GM10248 (cell line): ENCODE data around the gene SLC50A1.

ENCODE experiments used
- CTCF ChIA-PET: fragments of 300-600 bp; sonication (Branson Sonifier 250); formaldehyde crosslinking; extraction: SDS; loops from one replicate; lab custom pipeline; 2021; ENCODE audit warnings: antibody characterized with exemption; lab: Yijun Ruan, JAX
- POLR2A ChIA-PET: fragments of 350-650 bp; sonication (Branson Sonifier 250); formaldehyde crosslinking; extraction: SDS; loops from one replicate; lab custom pipeline; 2020; ENCODE audit warnings: antibody characterized with exemption; lab: Yijun Ruan, JAX
- DNase-seq: peaks from one replicate; pipeline ENCODE4 v3.0.0; 2012; ENCODE audit errors: extremely low spot score
- TF ChIP-seq, protein P1 (sequence below): IDR thresholded peaks from 2 replicates; pipeline ENCODE4 v1.5.1; 2012; ENCODE audit warnings: mild to moderate bottlenecking, low read depth; ENCODE audit errors: extremely low read depth, missing control alignments, control extremely low read depth

The SLC50A1 gene

DNA sequence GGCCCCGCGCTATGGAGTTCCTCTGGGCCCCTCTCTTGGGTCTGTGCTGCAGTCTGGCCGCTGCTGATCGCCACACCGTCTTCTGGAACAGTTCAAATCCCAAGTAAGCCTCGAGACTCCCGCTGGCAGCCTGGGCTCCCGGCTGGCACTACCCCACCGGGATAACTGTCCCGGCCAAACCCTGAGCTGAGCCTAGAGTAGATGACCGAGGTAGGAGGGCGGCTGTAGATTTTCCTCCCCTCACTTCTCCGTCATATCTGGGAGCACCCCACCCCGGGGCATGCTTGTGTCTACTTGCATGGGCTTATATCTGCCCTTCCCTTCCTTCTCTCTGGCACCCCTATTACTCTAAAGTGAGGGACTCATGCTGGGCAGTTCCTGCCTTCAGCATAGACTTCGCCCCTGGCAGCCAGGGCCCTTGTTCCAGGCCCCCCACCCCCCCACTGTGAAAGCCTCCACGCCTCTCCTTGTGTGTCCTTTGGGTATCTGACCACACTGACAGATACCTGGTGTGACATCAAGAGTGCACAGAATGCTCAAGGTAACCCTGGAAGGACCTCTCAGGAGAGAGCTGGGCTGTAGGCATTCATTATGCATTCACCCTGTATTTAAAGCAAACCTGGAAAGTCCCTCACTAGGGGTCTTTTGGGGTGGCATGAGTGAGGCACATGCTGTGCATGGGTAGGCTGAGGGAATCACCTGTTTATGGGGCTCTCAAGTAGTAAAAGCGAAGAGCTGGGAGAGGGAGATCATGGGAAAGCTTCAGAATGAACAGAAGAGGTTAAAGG, 7.5 kb upstream of the SLC50A1 start:
- CTCF ChIA-PET: interaction anchor here (1.2 to 4.4 kb wide), 4 partner anchors 12 to 45 kb away, joined by 3 to 26 read pairs (median 6); partner anchors contain the start of gene KRTCAP2

DNA sequence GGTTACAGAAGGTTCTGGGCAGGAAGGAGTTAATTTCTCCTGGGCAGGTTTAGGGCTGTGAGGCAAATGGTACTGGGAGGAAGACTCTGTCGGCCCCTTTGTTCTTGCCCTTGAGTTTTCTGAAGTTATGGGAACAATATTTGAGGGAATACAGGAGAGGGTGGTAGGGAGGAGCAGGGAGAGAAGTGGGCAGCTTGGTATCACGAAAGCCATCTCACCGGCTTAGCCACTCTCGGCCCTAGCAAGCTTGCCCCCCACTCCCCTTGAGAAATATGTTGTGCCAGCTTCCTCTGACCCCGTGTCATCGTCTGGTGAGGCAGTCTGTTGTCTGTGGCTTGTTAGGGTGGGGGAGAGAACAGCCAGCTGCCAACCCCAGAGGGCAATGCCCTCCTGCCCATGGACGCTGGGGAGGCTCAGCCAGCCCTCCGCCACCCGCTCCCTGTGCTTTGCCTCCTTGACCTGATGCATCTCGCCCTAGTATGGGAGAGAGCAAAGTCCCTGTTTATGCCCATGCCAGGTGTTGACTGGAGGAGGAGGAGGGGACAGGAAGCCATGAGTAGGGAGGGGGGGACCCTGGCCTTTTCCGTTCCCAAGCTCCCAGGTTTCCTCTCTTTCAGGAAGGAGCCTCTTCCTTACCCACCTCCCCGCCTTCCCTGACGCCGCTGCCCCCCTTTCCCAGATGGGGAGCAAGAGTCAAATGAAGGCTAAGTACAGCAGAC, 6.7 kb upstream of the SLC50A1 start:
- no peak for DNase-seq
- ChIA-PET CTCF (interaction anchor here (1.2 to 4.4 kb wide), 6 partner anchors 11 to 44 kb away, joined by 3 to 26 read pairs (median 8); partner anchors contain the start of gene KRTCAP2), POLR2A (no interaction called here)
- TF ChIP-seq, protein P1, sequence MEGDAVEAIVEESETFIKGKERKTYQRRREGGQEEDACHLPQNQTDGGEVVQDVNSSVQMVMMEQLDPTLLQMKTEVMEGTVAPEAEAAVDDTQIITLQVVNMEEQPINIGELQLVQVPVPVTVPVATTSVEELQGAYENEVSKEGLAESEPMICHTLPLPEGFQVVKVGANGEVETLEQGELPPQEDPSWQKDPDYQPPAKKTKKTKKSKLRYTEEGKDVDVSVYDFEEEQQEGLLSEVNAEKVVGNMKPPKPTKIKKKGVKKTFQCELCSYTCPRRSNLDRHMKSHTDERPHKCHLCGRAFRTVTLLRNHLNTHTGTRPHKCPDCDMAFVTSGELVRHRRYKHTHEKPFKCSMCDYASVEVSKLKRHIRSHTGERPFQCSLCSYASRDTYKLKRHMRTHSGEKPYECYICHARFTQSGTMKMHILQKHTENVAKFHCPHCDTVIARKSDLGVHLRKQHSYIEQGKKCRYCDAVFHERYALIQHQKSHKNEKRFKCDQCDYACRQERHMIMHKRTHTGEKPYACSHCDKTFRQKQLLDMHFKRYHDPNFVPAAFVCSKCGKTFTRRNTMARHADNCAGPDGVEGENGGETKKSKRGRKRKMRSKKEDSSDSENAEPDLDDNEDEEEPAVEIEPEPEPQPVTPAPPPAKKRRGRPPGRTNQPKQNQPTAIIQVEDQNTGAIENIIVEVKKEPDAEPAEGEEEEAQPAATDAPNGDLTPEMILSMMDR: no peak

More for the DNA sequence above, 7.5 kb upstream of the SLC50A1 start:
- no peak for DNase-seq
- TF ChIP-seq, protein P1: no peak
- POLR2A ChIA-PET: no interaction called here

DNA sequence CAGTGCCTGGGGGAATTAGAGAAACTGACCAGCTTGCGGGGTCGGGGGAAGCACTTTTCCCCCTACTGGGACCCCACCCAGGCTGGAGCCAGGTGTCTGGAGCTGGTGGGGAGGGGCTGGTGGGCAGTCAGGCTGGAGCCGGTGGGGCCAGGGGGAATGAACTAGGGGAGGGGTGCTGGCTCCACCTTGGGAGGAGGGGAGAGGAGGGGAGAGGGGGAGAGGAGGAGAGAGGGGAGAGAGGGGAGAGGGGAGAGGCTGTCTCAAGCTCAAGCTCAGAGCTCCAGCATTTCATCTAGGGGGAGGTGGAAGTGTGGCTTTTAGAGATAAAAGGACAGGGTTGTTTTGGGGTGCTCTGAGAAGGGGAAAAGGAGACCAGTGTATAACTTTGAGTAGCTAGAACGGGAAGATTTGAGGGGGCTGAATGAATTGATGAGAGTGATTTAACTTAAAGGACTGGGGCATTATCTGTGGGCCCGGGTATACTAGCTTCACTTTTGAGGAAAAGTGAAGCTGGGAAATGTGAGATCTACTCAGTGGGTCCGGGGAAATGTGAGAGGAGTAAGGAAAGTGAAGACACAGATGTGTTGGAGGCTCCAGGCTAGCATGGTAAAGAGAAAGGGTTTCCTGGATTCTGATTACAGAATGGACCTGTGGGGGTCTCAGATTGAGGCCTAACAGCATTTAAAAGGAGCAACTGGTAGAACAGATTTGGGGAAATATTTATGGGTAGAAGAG, 5.2 kb upstream of the SLC50A1 start:
- ChIA-PET POLR2A (interaction anchor here (0.6 kb wide), 1 partner anchor 12 kb away, joined by 5 read pairs; no protein-coding TSS in a partner anchor), CTCF (interaction anchor here (0.8 to 4.4 kb wide), 11 partner anchors 12 to 121 kb away, joined by 3 to 26 read pairs (median 6); partner anchors contain the start of gene KRTCAP2)
- TF ChIP-seq, protein P1: no peak
- DNase-seq: no peak

DNA sequence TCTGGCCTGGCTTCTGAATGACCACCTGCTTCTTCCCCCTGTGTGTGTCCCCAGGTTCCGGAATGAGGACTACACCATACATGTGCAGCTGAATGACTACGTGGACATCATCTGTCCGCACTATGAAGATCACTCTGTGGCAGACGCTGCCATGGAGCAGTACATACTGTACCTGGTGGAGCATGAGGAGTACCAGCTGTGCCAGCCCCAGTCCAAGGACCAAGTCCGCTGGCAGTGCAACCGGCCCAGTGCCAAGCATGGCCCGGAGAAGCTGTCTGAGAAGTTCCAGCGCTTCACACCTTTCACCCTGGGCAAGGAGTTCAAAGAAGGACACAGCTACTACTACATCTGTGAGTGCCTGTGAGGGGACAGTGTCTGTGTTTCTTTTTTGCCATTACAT, 4.4 kb upstream of the SLC50A1 start:
- CTCF ChIA-PET: interaction anchor here (0.9 to 4.4 kb wide), 7 partner anchors 36 to 79 kb away, joined by 3 to 26 read pairs (median 6); partner anchors contain the start of gene KRTCAP2
- no peak for DNase-seq
- TF ChIP-seq, protein P1: no peak
- POLR2A ChIA-PET: interaction anchor here (0.6 kb wide), 1 partner anchor 11 kb away, joined by 5 read pairs; no protein-coding TSS in a partner anchor

DNA sequence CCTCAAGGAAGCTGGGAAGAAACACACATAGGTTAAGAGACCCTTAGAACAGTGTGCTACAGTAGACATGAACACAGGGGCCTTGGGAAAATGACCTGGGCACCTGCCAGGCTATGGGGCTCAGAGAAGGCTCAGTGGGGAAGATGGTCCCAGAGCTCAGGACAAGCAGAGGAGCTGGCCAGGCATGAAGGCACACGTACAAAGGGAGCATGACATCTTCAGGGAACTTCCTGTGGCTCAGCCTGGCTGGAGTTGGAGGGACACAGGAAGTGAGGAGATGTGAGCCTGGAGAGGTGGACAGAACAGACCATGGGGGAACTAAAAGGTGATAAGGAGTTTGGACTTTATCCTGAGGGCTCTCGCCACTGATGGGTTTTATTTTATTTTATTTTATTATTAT, 3.8 kb upstream of the SLC50A1 start:
- ChIA-PET CTCF (interaction anchor here (0.9 to 4.4 kb wide), 7 partner anchors 35 to 80 kb away, joined by 3 to 26 read pairs (median 6); partner anchors contain the start of gene KRTCAP2), POLR2A (no interaction called here)
- TF ChIP-seq, protein P1: no peak
- DNase-seq: no peak
